ENCODE data around the gene CATSPER1. TPM values are rescaled to one million over a fixed set of nuclear protein-coding genes. Genes with fewer than 3 reads are reported as not detected.
A peak's percentile ranks its signal among the peaks of the same experiment; 100 is the strongest.

The CATSPER1 gene
- total RNA-seq, result under 1 TPM in 2 of 6 donors, not detected in 4; 0.06 to 0.41 TPM
- polyA plus RNA-seq, result under 1 TPM; 0.27 to 0.38 TPM

DNA sequence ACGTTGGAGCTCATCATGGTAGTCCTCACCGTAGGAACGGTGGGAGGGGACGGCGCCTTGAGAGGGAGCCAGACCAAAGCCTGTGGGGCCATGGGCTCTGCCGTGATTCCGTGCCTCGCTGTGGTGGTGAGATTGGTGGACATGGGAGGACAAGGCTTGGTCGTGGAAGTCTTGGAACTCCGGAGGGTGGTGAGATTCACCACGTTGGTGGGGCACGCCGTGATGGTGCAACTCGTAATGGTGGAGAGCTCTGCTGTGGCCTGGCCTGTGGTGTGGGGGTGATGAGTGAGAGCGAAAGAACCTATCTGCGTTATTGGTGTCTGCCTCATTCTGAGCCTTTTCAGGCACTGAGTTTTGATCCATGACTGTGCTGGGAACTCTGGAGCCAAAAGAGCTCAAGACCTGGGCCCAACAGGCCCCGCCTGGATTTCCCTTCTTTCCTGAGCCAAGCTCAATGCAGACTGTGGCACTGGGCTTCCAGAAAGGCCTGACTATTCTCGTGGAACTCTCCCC is at the start of gene CATSPER1:
TSS of gene CATSPER1 (minus strand) at position 463 of the 513 bp plus-strand sequence. CDS start at position 363, 100 bp downstream.
- no peak for FAIRE-seq

GRCh38 chr11:66075273-66075672 is 49.0 kb upstream of the CATSPER1 start:
- Histone ChIP-seq H3K27me3 (no peaks in the 10 kb centered on the region), H3K27ac (no peak overlapping the region), H3K9me3 (no peaks in the 10 kb centered on the region), H3K4me1 (peaks cover 0 to 3% (median 0%) of the 10 kb centered on the region in 3 donors), H3K4me3 (no peak overlapping the region), H3K36me3 (no peaks in the 10 kb centered on the region)
- DNase-seq, result no peak
- FAIRE-seq, result no peak
- 96 to 97% methylated on average over 4 of the region's 4 CpGs for WGBS, 2 donors
- intact Hi-C loops (cut with DNase I), result loop anchor here in 1 of 3 donors (10.0 kb wide), 1 partner anchor 60 kb away; no protein-coding TSS in a partner anchor
- ATAC-seq, result no peak
- TF ChIP-seq, protein P1, sequence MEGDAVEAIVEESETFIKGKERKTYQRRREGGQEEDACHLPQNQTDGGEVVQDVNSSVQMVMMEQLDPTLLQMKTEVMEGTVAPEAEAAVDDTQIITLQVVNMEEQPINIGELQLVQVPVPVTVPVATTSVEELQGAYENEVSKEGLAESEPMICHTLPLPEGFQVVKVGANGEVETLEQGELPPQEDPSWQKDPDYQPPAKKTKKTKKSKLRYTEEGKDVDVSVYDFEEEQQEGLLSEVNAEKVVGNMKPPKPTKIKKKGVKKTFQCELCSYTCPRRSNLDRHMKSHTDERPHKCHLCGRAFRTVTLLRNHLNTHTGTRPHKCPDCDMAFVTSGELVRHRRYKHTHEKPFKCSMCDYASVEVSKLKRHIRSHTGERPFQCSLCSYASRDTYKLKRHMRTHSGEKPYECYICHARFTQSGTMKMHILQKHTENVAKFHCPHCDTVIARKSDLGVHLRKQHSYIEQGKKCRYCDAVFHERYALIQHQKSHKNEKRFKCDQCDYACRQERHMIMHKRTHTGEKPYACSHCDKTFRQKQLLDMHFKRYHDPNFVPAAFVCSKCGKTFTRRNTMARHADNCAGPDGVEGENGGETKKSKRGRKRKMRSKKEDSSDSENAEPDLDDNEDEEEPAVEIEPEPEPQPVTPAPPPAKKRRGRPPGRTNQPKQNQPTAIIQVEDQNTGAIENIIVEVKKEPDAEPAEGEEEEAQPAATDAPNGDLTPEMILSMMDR (IDR thresholded peaks at IDR 0.05), result no peak

More for the DNA sequence above, at the start of gene CATSPER1:
- no peaks in the 10 kb centered on the region for H3K27me3 ChIP-seq
- H3K4me1 ChIP-seq, result peaks cover 0 to 3% (median 0%) of the 10 kb centered on the region in 3 donors
- H3K36me3 ChIP-seq, result no peaks in the 10 kb centered on the region
- no peak within 1 kb of the TSS for H3K27ac ChIP-seq
- intact Hi-C loops (cut with DNase I), result no loop called here
- 78 to 79% methylated on average over 18 of the region's 18 CpGs for WGBS, 2 donors
- no peak for ATAC-seq
- H3K4me3 ChIP-seq, result no peak within 1 kb of the TSS
- TF ChIP-seq, protein P1 (IDR thresholded peaks at IDR 0.05), result no peak
- DNase-seq, result no peak
- no peaks in the 10 kb centered on the region for H3K9me3 ChIP-seq

GRCh38 chr11:66073669-66074068 is 47.4 kb upstream of the CATSPER1 start:
- H3K9me3 ChIP-seq, result no peaks in the 10 kb centered on the region
- H3K27ac ChIP-seq, result no peak overlapping the region
- ATAC-seq (no peak), DNase-seq (no peak), FAIRE-seq (no peak)
- no peak overlapping the region for H3K4me3 ChIP-seq
- 96 to 100% methylated on average over 1 of the region's 1 CpG for WGBS, 2 donors
- no peaks in the 10 kb centered on the region for H3K36me3 ChIP-seq
- TF ChIP-seq, protein P1 (IDR thresholded peaks at IDR 0.05), result no peak
- intact Hi-C loops (cut with DNase I), result loop anchor here in 1 of 3 donors (10.0 kb wide), 1 partner anchor 61 kb away; no protein-coding TSS in a partner anchor
- no peaks in the 10 kb centered on the region for H3K27me3 ChIP-seq
- H3K4me1 ChIP-seq, result peaks cover 0 to 9% (median 8%) of the 10 kb centered on the region in 3 donors

- FAIRE-seq (no peak), ATAC-seq (no peak), DNase-seq (peak in 1 of 6 donors; percentile 5)
- Histone ChIP-seq H3K27ac (no peak overlapping the region), H3K4me1 (peaks cover 0 to 17% (median 11%) of the 10 kb centered on the region in 3 donors), H3K36me3 (peaks cover 0 to 3% (median under 1%) of the 10 kb centered on the region in 3 donors), H3K27me3 (no peaks in the 10 kb centered on the region), H3K4me3 (no peak overlapping the region), H3K9me3 (no peaks in the 10 kb centered on the region)
- TF ChIP-seq, protein P1 (IDR thresholded peaks at IDR 0.05), result no peak
- intact Hi-C loops (cut with DNase I), result loop anchor here in 1 of 3 donors (10.0 kb wide), 1 partner anchor 62 kb away; no protein-coding TSS in a partner anchor
- 73 to 83% methylated on average over 8 of the region's 8 CpGs for WGBS, 2 donors
These were observed 46.2 kb upstream of the CATSPER1 start for GRCh38 chr11:66072518-66072917.

DNA sequence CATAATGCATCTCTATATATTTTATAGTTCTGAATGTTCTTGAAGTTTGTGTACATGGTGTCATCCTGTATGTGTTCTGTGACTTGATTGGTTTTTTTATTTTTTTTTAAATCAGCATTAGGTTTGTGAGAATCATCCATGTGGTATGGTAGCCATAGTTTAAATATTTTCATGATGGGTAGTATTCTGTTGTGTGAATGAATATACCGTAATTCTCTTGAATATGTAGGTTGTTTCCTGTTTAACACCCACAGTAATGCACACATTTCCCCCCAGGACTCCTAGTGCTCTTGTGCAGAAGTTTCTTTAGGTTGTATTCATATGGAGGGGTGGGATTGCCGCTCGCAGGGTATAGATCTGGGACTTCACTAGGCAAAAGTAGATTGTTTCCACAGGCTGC is 45.8 kb upstream of the CATSPER1 start:
- Histone ChIP-seq H3K36me3 (peaks cover 0 to 4% (median 3%) of the 10 kb centered on the region in 3 donors), H3K27ac (no peak overlapping the region), H3K9me3 (no peaks in the 10 kb centered on the region), H3K27me3 (no peaks in the 10 kb centered on the region), H3K4me1 (peaks cover 0 to 17% (median 11%) of the 10 kb centered on the region in 3 donors), H3K4me3 (peak overlapping the region in 1 of 4 donors; percentile 90)
- WGBS, 2 donors, result 95 to 98% methylated on average over 3 of the region's 3 CpGs
- intact Hi-C loops (cut with DNase I), result loop anchor here in 1 of 3 donors (10.0 kb wide), 1 partner anchor 63 kb away; no protein-coding TSS in a partner anchor
- no peak for ATAC-seq
- TF ChIP-seq, protein P1 (IDR thresholded peaks at IDR 0.05), result no peak
- FAIRE-seq, result no peak
- no peak for DNase-seq

Measured in pancreas (tissue), 10 donors.